Measurements from ENCODE around the gene C1QTNF9B.
A peak's percentile ranks its signal among the peaks of the same experiment; 100 is the strongest.
"Not testable (repeated sequence)": the region's sequence is repeated elsewhere in the genome, so short reads cannot be mapped to it uniquely, and the experiment has no call there.

C1QTNF9B gene

DNA sequence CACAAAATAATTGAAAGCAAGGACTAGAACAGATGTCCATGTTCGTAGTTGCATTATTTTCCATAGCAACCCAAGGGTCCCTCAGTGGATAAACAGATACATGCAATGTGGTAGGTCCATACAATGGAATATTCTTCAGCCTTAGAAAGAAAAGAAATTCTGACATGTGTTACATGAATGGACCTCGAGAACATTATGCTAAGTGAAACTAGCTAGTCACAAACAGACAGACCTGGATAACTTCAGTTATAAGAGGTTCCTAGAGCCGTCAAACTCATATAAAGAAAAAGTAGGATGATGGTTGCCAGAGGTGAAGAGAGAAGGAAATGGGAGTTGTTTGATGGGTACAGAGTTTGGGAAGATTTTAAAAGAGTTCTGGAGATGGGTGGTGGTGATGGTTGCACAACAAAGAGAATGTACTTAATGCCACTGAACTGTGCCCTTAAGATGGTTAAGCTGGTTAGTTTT is at the start of gene C1QTNF9B:
Gene C1QTNF9B, minus strand, starts transcription at position 51 of the 468 bp plus-strand sequence.
- DNase-seq (ENCODE audit: low spot score); H3K27ac ChIP-seq; CTCF ChIA-PET; POLR2A ChIA-PET (ENCODE audit: low non-redundant PET): not testable (repeated sequence)

DNA sequence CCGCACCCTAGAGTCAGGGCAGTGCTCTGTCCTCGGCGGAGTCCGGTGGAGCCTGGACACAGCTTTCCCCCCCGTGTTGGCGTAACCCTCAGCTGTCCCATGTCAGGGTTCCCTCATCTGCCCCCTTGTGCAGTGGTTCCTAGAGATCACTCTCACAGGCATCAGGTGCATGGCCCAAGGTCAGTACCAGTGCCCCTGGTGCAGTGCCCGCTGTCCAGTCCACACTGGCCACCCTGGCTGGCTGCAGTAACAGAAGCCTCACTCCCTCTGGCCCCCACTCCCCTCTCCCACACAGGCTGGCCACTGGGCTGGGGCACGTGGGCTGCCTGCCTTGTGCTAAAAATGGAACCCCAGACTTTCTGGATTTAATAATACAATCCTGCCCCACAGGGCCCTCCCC is 49.6 kb upstream of the C1QTNF9B start:
- ChIA-PET CTCF (interaction anchor here (0.6 kb wide), 1 partner anchor 10 kb away, joined by 3 read pairs; no protein-coding TSS in a partner anchor), POLR2A (ENCODE audit: low non-redundant PET) (no interaction called here)
- DNase-seq (ENCODE audit: low spot score): no peak

DNA sequence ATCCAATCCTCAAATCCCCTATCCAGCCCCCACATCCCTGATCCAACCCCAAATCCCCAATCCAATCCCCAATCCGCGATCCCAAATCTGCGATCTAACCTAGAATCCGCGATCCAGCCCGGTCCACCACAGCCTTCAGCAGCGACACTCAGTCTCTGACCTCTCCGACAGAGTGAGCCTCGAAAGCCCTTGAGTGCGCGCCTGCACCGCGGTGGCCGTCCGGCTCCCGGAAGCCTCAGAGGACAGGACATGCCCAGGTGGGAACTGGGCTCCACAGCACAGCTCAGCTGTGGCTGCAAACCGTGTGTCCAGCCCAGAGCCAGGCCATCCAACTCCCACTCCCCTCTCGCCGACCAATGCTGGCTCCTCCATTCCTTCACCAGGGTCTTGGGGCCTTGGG is 48.8 kb upstream of the C1QTNF9B start:
- no peak for DNase-seq (ENCODE audit: low spot score)
- ChIA-PET CTCF (interaction anchor here (0.6 kb wide), 1 partner anchor 10 kb away, joined by 3 read pairs; no protein-coding TSS in a partner anchor), POLR2A (ENCODE audit: low non-redundant PET) (no interaction called here)
- no peak overlapping the region for H3K27ac ChIP-seq
- TF ChIP-seq, protein P1, sequence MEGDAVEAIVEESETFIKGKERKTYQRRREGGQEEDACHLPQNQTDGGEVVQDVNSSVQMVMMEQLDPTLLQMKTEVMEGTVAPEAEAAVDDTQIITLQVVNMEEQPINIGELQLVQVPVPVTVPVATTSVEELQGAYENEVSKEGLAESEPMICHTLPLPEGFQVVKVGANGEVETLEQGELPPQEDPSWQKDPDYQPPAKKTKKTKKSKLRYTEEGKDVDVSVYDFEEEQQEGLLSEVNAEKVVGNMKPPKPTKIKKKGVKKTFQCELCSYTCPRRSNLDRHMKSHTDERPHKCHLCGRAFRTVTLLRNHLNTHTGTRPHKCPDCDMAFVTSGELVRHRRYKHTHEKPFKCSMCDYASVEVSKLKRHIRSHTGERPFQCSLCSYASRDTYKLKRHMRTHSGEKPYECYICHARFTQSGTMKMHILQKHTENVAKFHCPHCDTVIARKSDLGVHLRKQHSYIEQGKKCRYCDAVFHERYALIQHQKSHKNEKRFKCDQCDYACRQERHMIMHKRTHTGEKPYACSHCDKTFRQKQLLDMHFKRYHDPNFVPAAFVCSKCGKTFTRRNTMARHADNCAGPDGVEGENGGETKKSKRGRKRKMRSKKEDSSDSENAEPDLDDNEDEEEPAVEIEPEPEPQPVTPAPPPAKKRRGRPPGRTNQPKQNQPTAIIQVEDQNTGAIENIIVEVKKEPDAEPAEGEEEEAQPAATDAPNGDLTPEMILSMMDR (conservative IDR thresholded peaks at IDR 0.05; ENCODE audit: low read depth): no peak

More for the DNA sequence above, 49.6 kb upstream of the C1QTNF9B start:
- TF ChIP-seq, protein P1 (conservative IDR thresholded peaks at IDR 0.05; ENCODE audit: low read depth): no peak
- H3K27ac ChIP-seq: no peak overlapping the region

DNA sequence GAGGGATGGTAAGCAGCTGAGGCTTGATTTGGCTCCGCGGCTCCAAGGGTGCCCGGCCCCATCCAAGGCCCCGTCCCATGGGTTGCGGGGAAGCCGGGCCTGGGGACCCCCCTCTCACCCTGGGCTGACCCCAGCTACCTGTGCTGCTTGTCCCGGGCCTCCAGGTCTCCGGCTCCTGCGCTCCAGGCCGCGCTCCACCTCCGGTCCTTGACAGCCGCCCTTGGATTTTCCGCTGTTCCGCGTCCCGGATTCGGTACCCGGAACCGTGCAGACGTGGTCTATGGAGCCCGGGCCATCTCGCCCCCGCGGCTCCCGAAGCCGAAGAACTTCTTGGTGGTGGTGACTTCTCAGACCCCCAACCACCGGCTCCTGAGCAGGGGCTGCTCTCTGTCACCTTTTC is 48.3 kb upstream of the C1QTNF9B start:
- TF ChIP-seq, protein P1 (conservative IDR thresholded peaks at IDR 0.05; ENCODE audit: low read depth): no peak
- no peak for DNase-seq (ENCODE audit: low spot score)
- H3K27ac ChIP-seq: no peak overlapping the region
- CTCF ChIA-PET: no interaction called here
- POLR2A ChIA-PET (ENCODE audit: low non-redundant PET): no interaction called here

- TF ChIP-seq, protein P1 (conservative IDR thresholded peaks at IDR 0.05; ENCODE audit: low read depth): no peak
- ChIA-PET POLR2A (ENCODE audit: low non-redundant PET) (no interaction called here), CTCF (no interaction called here)
- H3K27ac ChIP-seq: no peak overlapping the region
- DNase-seq (ENCODE audit: low spot score): no peak
Measured at GRCh38 chr13:23941211-23941610, 43.9 kb upstream of the C1QTNF9B start.

- CTCF ChIA-PET; POLR2A ChIA-PET (ENCODE audit: low non-redundant PET); DNase-seq (ENCODE audit: low spot score); H3K27ac ChIP-seq: not testable (repeated sequence)
Measured at GRCh38 chr13:23939666-23940065, 42.4 kb upstream of the C1QTNF9B start.

- ChIA-PET CTCF (interaction anchor here (0.6 kb wide), 1 partner anchor 368 kb away, joined by 3 read pairs; no protein-coding TSS in a partner anchor), POLR2A (ENCODE audit: low non-redundant PET) (no interaction called here)
- DNase-seq (ENCODE audit: low spot score): no peak
- H3K27ac ChIP-seq: no peak overlapping the region
- TF ChIP-seq, protein P1 (conservative IDR thresholded peaks at IDR 0.05; ENCODE audit: low read depth): no peak
Measured at GRCh38 chr13:23934520-23934919, 37.2 kb upstream of the C1QTNF9B start.

DNA sequence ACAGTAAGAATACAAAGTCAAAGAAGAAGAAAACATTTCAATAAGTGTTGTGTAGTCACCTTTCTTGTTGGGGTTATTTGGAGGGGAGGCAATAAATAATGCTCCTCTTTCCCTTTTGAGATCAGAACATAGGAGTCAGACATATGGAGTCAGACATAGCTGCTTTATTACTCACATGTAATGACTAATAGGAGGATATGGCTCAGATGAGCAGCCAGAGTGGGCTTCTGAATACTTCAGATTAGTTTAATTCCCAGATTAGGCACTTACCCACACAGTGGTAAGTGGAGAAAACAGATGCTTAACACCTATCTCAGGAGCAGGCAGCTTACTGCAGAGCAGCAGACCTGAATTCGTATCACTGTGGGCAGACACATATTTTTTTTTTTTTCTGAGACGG is 31.7 kb upstream of the C1QTNF9B start:
- ChIA-PET POLR2A (ENCODE audit: low non-redundant PET) (no interaction called here), CTCF (no interaction called here)
- TF ChIP-seq, protein P1 (conservative IDR thresholded peaks at IDR 0.05; ENCODE audit: low read depth): no peak
- peak overlapping the region; percentile 35; the same call in 1 of the 2 replicates for H3K27ac ChIP-seq
- peak; percentile 88 for DNase-seq (ENCODE audit: low spot score)
